HEK293 (cell line): Measurements from ENCODE around the gene GREB1L.

Experiments
- CTCF ChIA-PET: fragments of 350-600 bp; formaldehyde crosslinking; extraction: SDS; loops from one replicate; lab custom pipeline; 2021; ENCODE audit warnings: antibody characterized with exemption; lab: Yijun Ruan, JAX
- POLR2A ChIA-PET: fragments of 300-600 bp; formaldehyde crosslinking; extraction: SDS; loops from one replicate; lab custom pipeline; 2020; ENCODE audit warnings: antibody characterized with exemption, inconsistent platforms; lab: Yijun Ruan, JAX
- H3K27ac ChIP-seq: fragments of 200-500 bp; sonication (Bioruptor generic); 2 replicates; pipeline ENCODE4 v1.5.1; 2014; ENCODE audit warnings: low read depth, low read length, control low read depth, inconsistent platforms; ENCODE audit errors: extremely low read depth
- H3K36me3 ChIP-seq, 2 experiments: fragments of 200-500 bp in 1 of 2; sonication (Bioruptor generic) in 1 of 2; 1 replicate in 1 of 2; 2 replicates in 1 of 2; pipeline ENCODE4 v1.5.1; 2014 to 2017; ENCODE audit warnings: inconsistent platforms in 2 of 2, low read length in 2 of 2; ENCODE audit not compliant: control insufficient read depth in 2 of 2, insufficient read depth in 1 of 2
- H3K4me1 ChIP-seq: fragments of 200-500 bp; sonication (Bioruptor generic); 2 replicates; pipeline ENCODE4 v1.5.1; 2014; ENCODE audit warnings: mild to moderate bottlenecking, low read length, inconsistent platforms; ENCODE audit not compliant: control insufficient read depth, insufficient read depth
- H3K4me3 ChIP-seq: 2 replicates; pipeline ENCODE4 v1.5.1; 2011; ENCODE audit warnings: low read depth, mild to moderate bottlenecking, control low read depth, low read length, moderate library complexity
- H3K9me3 ChIP-seq: fragments of 200-500 bp; sonication (Bioruptor generic); 2 replicates; pipeline ENCODE4 v1.5.1; 2014; ENCODE audit warnings: low read depth, low read length, inconsistent platforms; ENCODE audit not compliant: control insufficient read depth, insufficient read depth
- BCL11B ChIP-seq: fragments of 450-650 bp; formaldehyde crosslinking; IDR thresholded peaks from 2 replicates; pipeline ENCODE4 v1.5.1; 2016; ENCODE audit warnings: low read depth, missing biosample characterization, missing genetic modification characterization
- MZF1 ChIP-seq: fragments of 450-650 bp; formaldehyde crosslinking; IDR thresholded peaks from 2 replicates; pipeline ENCODE4 v1.5.1; 2017; ENCODE audit warnings: missing biosample characterization, missing genetic modification characterization, borderline replicate concordance
- SCRT2 ChIP-seq: fragments of 450-650 bp; formaldehyde crosslinking; IDR thresholded peaks from 2 replicates; pipeline ENCODE4 v1.5.1; 2016; ENCODE audit warnings: missing biosample characterization, missing genetic modification characterization
- ZBTB1 ChIP-seq: fragments of 450-650 bp; formaldehyde crosslinking; IDR thresholded peaks from 2 replicates; pipeline ENCODE4 v1.5.1; 2016; ENCODE audit warnings: missing biosample characterization, missing genetic modification characterization
- ZIC2 ChIP-seq: fragments of 450-650 bp; formaldehyde crosslinking; IDR thresholded peaks from 2 replicates; pipeline ENCODE4 v1.5.1; 2016; ENCODE audit warnings: missing biosample characterization, missing genetic modification characterization
- ZNF112 ChIP-seq: fragments of 450-650 bp; formaldehyde crosslinking; IDR thresholded peaks from 2 replicates; pipeline ENCODE4 v1.5.0; 2017; ENCODE audit warnings: missing biosample characterization, missing genetic modification characterization
- ZNF121 ChIP-seq: fragments of 450-650 bp; formaldehyde crosslinking; IDR thresholded peaks from 2 replicates; pipeline ENCODE4 v1.5.1; 2016; ENCODE audit warnings: missing biosample characterization, missing genetic modification characterization
- ZNF174 ChIP-seq: fragments of 450-650 bp; formaldehyde crosslinking; IDR thresholded peaks from 2 replicates; pipeline ENCODE4 v1.5.0; 2017; ENCODE audit warnings: missing biosample characterization, mild to moderate bottlenecking, missing genetic modification characterization
- ZNF175 ChIP-seq: fragments of 450-650 bp; formaldehyde crosslinking; IDR thresholded peaks from 2 replicates; pipeline ENCODE4 v1.5.1; 2016; ENCODE audit warnings: missing biosample characterization, missing genetic modification characterization
- ZNF184 ChIP-seq: fragments of 450-650 bp; IDR thresholded peaks from 2 replicates; pipeline ENCODE4 v1.5.1; 2018; ENCODE audit warnings: missing biosample characterization, mild to moderate bottlenecking, missing genetic modification characterization
- ZNF214 ChIP-seq: fragments of 450-650 bp; formaldehyde crosslinking; IDR thresholded peaks from 2 replicates; pipeline ENCODE4 v1.5.1; 2017; ENCODE audit warnings: missing biosample characterization, mild to moderate bottlenecking, missing genetic modification characterization, borderline replicate concordance
- ZNF335 ChIP-seq: fragments of 450-650 bp; formaldehyde crosslinking; conservative IDR thresholded peaks from 2 replicates; pipeline ENCODE4 v1.5.1; 2016; ENCODE audit warnings: missing biosample characterization, missing genetic modification characterization
- ZNF521 ChIP-seq: fragments of 450-650 bp; formaldehyde crosslinking; IDR thresholded peaks from 2 replicates; pipeline ENCODE4 v1.5.1; 2017; ENCODE audit warnings: missing biosample characterization, mild to moderate bottlenecking, missing genetic modification characterization
- ZNF529 ChIP-seq: fragments of 450-650 bp; formaldehyde crosslinking; IDR thresholded peaks from 2 replicates; pipeline ENCODE4 v1.5.1; 2017; ENCODE audit warnings: missing genetic modification characterization, missing biosample characterization; ENCODE audit not compliant: insufficient replicate concordance
- ZNF530 ChIP-seq: fragments of 450-650 bp; formaldehyde crosslinking; IDR thresholded peaks from 2 replicates; pipeline ENCODE4 v1.5.1; 2016; ENCODE audit warnings: low read depth, missing biosample characterization, missing genetic modification characterization
- ZNF660 ChIP-seq: fragments of 450-650 bp; IDR thresholded peaks from 2 replicates; pipeline ENCODE4 v1.5.1; 2018; ENCODE audit warnings: missing biosample characterization, mild to moderate bottlenecking, missing genetic modification characterization
- ZSCAN23 ChIP-seq: fragments of 450-650 bp; formaldehyde crosslinking; IDR thresholded peaks from 2 replicates; pipeline ENCODE4 v1.5.1; 2016; ENCODE audit warnings: missing biosample characterization, missing genetic modification characterization
- TF ChIP-seq, protein P1 (sequence below): fragments of 450-650 bp; formaldehyde crosslinking; IDR thresholded peaks from 2 replicates; pipeline ENCODE4 v1.5.1; 2016; ENCODE audit warnings: missing biosample characterization, missing genetic modification characterization
- TF ChIP-seq, protein P2 (sequence below): fragments of 450-650 bp; formaldehyde crosslinking; IDR thresholded peaks from 2 replicates; pipeline ENCODE4 v1.5.1; 2016; ENCODE audit warnings: missing biosample characterization, missing genetic modification characterization
- TF ChIP-seq, protein P3 (sequence below): fragments of 450-650 bp; formaldehyde crosslinking; IDR thresholded peaks from 2 replicates; pipeline ENCODE4 v1.5.1; 2016; ENCODE audit warnings: missing biosample characterization, missing genetic modification characterization, low read depth
- TF ChIP-seq, protein P4 (sequence below): fragments of 450-650 bp; formaldehyde crosslinking; IDR thresholded peaks from 2 replicates; pipeline ENCODE4 v1.5.1; 2017; ENCODE audit warnings: missing biosample characterization, missing genetic modification characterization
- TF ChIP-seq, protein P5 (sequence below): fragments of 450-650 bp; formaldehyde crosslinking; IDR thresholded peaks from 2 replicates; pipeline ENCODE4 v1.5.1; 2016; ENCODE audit warnings: missing biosample characterization, missing genetic modification characterization
- TF ChIP-seq, protein P6 (sequence below): fragments of 450-650 bp; formaldehyde crosslinking; IDR thresholded peaks from 2 replicates; pipeline ENCODE4 v1.5.1; 2016; ENCODE audit warnings: missing biosample characterization, missing genetic modification characterization, borderline replicate concordance

GREB1L gene

DNA sequence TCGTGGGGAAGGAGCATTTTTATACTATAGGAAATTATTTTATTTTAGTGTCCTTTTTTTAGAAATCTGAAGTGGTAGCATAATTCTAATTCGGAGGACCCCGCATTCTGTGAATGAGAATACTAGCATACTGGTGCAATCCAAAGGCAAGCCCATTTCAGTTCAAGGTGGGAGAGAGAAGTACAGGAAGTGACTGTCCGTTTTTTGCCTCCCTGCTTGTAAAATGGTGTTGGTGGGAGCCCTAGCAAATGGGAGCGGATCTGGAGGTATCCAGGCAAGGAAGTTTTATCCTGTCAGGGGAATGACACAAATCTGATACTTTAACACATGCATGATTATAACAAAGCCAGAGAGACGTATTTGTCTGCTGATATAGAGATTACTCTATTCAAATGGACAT, 216.8 kb downstream of the GREB1L start:
- Histone ChIP-seq H3K4me1 (0 out of 2 replicates have a peak, but pooled peaks cover 2% of the 10 kb centered on the region), H3K4me3 (no peak overlapping the region), H3K27ac (no peak overlapping the region), H3K36me3 (peaks cover 6 to 15% of the 10 kb centered on the region in 2 experiments; a peak in 2 of 3 replicates), H3K9me3 (no peaks in the 10 kb centered on the region)
- no peak for TF ChIP-seq ZNF660 (tag by site-specific recombination)
- TF ChIP-seq ZBTB1, result no peak
- TF ChIP-seq ZSCAN23, result no peak
- no peak for TF ChIP-seq ZNF112 (tag by site-specific recombination)
- no peak for TF ChIP-seq ZNF121 (tag by site-specific recombination)
- no peak for TF ChIP-seq SCRT2 (tag by site-specific recombination)
- TF ChIP-seq ZIC2, result no peak
- no peak for TF ChIP-seq MZF1
- no peak for TF ChIP-seq ZNF335
- TF ChIP-seq, protein P1, sequence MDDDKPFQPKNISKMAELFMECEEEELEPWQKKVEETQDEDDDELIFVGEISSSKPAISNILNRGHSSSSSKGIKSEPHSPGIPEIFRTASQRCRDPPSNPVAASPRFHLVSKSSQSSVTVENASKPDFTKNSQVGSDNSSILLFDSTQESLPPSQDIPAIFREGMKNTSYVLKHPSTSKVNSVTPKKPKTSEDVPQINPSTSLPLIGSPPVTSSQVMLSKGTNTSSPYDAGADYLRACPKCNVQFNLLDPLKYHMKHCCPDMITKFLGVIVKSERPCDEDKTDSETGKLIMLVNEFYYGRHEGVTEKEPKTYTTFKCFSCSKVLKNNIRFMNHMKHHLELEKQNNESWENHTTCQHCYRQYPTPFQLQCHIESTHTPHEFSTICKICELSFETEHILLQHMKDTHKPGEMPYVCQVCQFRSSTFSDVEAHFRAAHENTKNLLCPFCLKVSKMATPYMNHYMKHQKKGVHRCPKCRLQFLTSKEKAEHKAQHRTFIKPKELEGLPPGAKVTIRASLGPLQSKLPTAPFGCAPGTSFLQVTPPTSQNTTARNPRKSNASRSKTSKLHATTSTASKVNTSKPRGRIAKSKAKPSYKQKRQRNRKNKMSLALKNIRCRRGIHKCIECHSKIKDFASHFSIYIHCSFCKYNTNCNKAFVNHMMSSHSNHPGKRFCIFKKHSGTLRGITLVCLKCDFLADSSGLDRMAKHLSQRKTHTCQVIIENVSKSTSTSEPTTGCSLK, result no peak
- TF ChIP-seq, protein P2, sequence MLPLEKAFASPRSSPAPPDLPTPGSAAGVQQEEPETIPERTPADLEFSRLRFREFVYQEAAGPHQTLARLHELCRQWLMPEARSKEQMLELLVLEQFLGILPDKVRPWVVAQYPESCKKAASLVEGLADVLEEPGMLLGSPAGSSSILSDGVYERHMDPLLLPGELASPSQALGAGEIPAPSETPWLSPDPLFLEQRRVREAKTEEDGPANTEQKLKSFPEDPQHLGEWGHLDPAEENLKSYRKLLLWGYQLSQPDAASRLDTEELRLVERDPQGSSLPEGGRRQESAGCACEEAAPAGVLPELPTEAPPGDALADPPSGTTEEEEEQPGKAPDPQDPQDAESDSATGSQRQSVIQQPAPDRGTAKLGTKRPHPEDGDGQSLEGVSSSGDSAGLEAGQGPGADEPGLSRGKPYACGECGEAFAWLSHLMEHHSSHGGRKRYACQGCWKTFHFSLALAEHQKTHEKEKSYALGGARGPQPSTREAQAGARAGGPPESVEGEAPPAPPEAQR, result no peak
- TF ChIP-seq, protein P3, sequence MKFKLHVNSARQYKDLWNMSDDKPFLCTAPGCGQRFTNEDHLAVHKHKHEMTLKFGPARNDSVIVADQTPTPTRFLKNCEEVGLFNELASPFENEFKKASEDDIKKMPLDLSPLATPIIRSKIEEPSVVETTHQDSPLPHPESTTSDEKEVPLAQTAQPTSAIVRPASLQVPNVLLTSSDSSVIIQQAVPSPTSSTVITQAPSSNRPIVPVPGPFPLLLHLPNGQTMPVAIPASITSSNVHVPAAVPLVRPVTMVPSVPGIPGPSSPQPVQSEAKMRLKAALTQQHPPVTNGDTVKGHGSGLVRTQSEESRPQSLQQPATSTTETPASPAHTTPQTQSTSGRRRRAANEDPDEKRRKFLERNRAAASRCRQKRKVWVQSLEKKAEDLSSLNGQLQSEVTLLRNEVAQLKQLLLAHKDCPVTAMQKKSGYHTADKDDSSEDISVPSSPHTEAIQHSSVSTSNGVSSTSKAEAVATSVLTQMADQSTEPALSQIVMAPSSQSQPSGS (tag by site-specific recombination), result no peak
- no peak for TF ChIP-seq ZNF175 (tag by site-specific recombination)
- TF ChIP-seq ZNF184 (tag by site-specific recombination), result no peak
- POLR2A ChIA-PET, result no interaction called here
- CTCF ChIA-PET, result no interaction called here

DNA sequence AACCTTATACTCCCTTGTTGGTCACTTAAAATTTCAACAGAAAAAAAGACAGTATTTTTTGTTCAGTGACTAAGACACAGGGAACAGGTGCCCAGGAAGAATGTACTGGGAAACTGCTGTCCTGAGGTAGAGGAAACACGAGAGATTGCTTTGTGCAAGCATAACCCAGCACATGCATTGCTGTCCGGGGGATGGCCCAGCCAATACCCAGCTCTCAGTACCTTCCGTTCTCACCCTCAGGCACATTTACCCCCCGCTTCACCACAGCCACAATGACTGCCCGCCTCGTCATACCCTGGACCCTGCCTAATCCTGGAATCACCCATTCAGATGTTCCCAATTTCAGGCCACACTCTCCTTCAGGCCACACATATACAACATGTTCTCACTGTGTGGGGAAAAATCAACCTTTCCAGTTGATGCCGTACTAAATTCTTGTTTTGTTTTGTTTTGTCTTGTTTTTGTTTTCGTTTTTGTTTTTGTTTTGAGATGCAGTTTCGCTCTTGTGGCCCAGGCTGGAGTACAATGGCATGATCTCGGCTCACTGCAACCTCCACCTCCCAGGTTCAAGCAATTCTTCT, 217.8 kb downstream of the GREB1L start:
- no peak overlapping the region for H3K27ac ChIP-seq
- POLR2A ChIA-PET, result no interaction called here
- no peak overlapping the region for H3K4me3 ChIP-seq
- H3K36me3 ChIP-seq, result peaks cover 5 to 6% of the 10 kb centered on the region in 2 experiments; a peak in 2 of 3 replicates
- TF ChIP-seq ZNF530 (tag by site-specific recombination) (no peak), ZNF214 (no peak), BCL11B (tag by site-specific recombination) (no peak), ZNF174 (tag by site-specific recombination) (no peak), MZF1 (no peak), ZNF521 (tag by site-specific recombination) (no peak), ZNF529 (tag by site-specific recombination) (no peak)
- TF ChIP-seq, protein P4, sequence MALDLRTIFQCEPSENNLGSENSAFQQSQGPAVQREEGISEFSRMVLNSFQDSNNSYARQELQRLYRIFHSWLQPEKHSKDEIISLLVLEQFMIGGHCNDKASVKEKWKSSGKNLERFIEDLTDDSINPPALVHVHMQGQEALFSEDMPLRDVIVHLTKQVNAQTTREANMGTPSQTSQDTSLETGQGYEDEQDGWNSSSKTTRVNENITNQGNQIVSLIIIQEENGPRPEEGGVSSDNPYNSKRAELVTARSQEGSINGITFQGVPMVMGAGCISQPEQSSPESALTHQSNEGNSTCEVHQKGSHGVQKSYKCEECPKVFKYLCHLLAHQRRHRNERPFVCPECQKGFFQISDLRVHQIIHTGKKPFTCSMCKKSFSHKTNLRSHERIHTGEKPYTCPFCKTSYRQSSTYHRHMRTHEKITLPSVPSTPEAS (tag by site-specific recombination), result no peak
- TF ChIP-seq, protein P5, sequence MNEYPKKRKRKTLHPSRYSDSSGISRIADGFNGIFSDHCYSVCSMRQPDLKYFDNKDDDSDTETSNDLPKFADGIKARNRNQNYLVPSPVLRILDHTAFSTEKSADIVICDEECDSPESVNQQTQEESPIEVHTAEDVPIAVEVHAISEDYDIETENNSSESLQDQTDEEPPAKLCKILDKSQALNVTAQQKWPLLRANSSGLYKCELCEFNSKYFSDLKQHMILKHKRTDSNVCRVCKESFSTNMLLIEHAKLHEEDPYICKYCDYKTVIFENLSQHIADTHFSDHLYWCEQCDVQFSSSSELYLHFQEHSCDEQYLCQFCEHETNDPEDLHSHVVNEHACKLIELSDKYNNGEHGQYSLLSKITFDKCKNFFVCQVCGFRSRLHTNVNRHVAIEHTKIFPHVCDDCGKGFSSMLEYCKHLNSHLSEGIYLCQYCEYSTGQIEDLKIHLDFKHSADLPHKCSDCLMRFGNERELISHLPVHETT (tag by site-specific recombination), result no peak
- TF ChIP-seq, protein P6, sequence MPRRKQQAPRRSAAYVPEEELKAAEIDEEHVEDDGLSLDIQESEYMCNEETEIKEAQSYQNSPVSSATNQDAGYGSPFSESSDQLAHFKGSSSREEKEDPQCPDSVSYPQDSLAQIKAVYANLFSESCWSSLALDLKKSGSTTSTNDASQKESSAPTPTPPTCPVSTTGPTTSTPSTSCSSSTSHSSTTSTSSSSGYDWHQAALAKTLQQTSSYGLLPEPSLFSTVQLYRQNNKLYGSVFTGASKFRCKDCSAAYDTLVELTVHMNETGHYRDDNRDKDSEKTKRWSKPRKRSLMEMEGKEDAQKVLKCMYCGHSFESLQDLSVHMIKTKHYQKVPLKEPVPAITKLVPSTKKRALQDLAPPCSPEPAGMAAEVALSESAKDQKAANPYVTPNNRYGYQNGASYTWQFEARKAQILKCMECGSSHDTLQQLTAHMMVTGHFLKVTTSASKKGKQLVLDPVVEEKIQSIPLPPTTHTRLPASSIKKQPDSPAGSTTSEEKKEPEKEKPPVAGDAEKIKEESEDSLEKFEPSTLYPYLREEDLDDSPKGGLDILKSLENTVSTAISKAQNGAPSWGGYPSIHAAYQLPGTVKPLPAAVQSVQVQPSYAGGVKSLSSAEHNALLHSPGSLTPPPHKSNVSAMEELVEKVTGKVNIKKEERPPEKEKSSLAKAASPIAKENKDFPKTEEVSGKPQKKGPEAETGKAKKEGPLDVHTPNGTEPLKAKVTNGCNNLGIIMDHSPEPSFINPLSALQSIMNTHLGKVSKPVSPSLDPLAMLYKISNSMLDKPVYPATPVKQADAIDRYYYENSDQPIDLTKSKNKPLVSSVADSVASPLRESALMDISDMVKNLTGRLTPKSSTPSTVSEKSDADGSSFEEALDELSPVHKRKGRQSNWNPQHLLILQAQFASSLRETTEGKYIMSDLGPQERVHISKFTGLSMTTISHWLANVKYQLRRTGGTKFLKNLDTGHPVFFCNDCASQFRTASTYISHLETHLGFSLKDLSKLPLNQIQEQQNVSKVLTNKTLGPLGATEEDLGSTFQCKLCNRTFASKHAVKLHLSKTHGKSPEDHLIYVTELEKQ (tag by site-specific recombination), result no peak
- no peaks in the 10 kb centered on the region for H3K9me3 ChIP-seq
- CTCF ChIA-PET, result interaction anchor here (0.7 kb wide), 1 partner anchor 69 kb away, joined by 6 read pairs; no protein-coding TSS in a partner anchor
- 0 out of 2 replicates have a peak, but pooled peaks cover 2% of the 10 kb centered on the region for H3K4me1 ChIP-seq
